ENCODE results near the gene RFLNA.

DNA sequence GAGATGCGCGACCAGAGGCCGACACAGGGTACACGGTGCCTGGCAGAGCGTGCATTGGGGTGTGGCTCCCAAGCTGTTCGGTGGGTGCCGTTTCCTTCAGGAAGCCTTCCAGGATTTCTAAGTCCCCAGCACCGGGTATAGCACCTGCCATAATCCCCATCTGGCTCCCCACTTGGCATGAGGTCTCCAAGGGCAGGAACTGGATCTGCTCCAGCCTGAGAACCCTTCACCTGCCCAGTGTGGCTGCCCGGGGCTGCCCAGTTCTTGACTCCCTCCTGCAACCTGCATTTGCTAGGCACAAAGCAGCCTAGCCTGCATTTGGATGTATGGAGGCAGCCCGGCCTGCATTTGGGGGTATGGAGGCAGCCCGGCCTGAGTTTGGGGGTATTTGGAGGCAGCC, 69.7 kb downstream of the RFLNA start:
- TF ChIP-seq EP300 (IDR thresholded peaks at IDR 0.05) (no peak), POLR2A (IDR thresholded peaks at IDR 0.05) (no peak)
- TF ChIP-seq, protein P1, sequence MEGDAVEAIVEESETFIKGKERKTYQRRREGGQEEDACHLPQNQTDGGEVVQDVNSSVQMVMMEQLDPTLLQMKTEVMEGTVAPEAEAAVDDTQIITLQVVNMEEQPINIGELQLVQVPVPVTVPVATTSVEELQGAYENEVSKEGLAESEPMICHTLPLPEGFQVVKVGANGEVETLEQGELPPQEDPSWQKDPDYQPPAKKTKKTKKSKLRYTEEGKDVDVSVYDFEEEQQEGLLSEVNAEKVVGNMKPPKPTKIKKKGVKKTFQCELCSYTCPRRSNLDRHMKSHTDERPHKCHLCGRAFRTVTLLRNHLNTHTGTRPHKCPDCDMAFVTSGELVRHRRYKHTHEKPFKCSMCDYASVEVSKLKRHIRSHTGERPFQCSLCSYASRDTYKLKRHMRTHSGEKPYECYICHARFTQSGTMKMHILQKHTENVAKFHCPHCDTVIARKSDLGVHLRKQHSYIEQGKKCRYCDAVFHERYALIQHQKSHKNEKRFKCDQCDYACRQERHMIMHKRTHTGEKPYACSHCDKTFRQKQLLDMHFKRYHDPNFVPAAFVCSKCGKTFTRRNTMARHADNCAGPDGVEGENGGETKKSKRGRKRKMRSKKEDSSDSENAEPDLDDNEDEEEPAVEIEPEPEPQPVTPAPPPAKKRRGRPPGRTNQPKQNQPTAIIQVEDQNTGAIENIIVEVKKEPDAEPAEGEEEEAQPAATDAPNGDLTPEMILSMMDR (IDR thresholded peaks at IDR 0.05), result no peak
